ENCODE data around the gene FBXW7.

The FBXW7 gene

GRCh38 chr4:152456609-152457008, 79.3 kb downstream of the FBXW7 start:
- ChIA-PET POLR2A (no interaction called here), CTCF (interaction anchor here (1.3 to 1.4 kb wide), 2 partner anchors 25 to 45 kb away, joined by 3 to 4 read pairs; no protein-coding TSS in a partner anchor)
- H3K4me1 ChIP-seq (ENCODE audit: control insufficient read depth, insufficient read depth, low read length) = 0 out of 2 replicates have a peak, but pooled peaks cover 2% of the 10 kb centered on the region
- H3K4me3 ChIP-seq (ENCODE audit: low read depth, low read length) = no peak overlapping the region
- no peaks in the 10 kb centered on the region for H3K36me3 ChIP-seq (ENCODE audit: control insufficient read depth in 2 of 2, insufficient read depth in 1 of 2, low read length in 2 of 2)
- no peak overlapping the region for H3K27ac ChIP-seq (ENCODE audit: extremely low read depth, low read depth, low read length)
- TF ChIP-seq ZNF2 (tag by site-specific recombination; IDR thresholded peaks at IDR 0.05) = no peak
- H3K9me3 ChIP-seq (ENCODE audit: control insufficient read depth, insufficient read depth, low read depth, low read length) = no peaks in the 10 kb centered on the region

GRCh38 chr4:152455311-152455710, 80.6 kb downstream of the FBXW7 start:
- Histone ChIP-seq H3K4me1 (ENCODE audit: control insufficient read depth, insufficient read depth, low read length) (no peaks in the 10 kb centered on the region), H3K36me3 (ENCODE audit: control insufficient read depth in 2 of 2, insufficient read depth in 1 of 2, low read length in 2 of 2) (no peaks in the 10 kb centered on the region), H3K27ac (ENCODE audit: extremely low read depth, low read depth, low read length) (no peak overlapping the region), H3K9me3 (ENCODE audit: control insufficient read depth, insufficient read depth, low read depth, low read length) (no peaks in the 10 kb centered on the region), H3K4me3 (ENCODE audit: low read depth, low read length) (no peak overlapping the region)
- TF ChIP-seq ZNF398 (tag by site-specific recombination; IDR thresholded peaks at IDR 0.05) (no peak), ZNF341 (tag by site-specific recombination; IDR thresholded peaks at IDR 0.05; ENCODE audit: low read depth) (no peak), PRDM6 (tag by site-specific recombination; IDR thresholded peaks at IDR 0.05) (no peak), ZNF639 (tag by site-specific recombination; IDR thresholded peaks at IDR 0.05) (no peak), ZNF202 (tag by site-specific recombination; IDR thresholded peaks at IDR 0.05; ENCODE audit: borderline replicate concordance) (no peak), ZFP41 (tag by site-specific recombination; IDR thresholded peaks at IDR 0.05; ENCODE audit: borderline replicate concordance) (no peak), PRDM2 (tag by site-specific recombination; IDR thresholded peaks at IDR 0.05; ENCODE audit: borderline replicate concordance) (no peak), ZNF610 (tag by site-specific recombination; IDR thresholded peaks at IDR 0.05; ENCODE audit: borderline replicate concordance) (no peak), ZNF596 (tag by site-specific recombination; IDR thresholded peaks at IDR 0.05) (no peak), OSR2 (tag by site-specific recombination; IDR thresholded peaks at IDR 0.05) (no peak), ZNF169 (tag by site-specific recombination; IDR thresholded peaks at IDR 0.05) (no peak), ZNF354C (tag by site-specific recombination; IDR thresholded peaks at IDR 0.05; ENCODE audit: borderline replicate concordance, low read depth) (no peak)
- POLR2A ChIA-PET = no interaction called here
- CTCF ChIA-PET = interaction anchor here (0.6 to 1.8 kb wide), 9 partner anchors 7 to 782 kb away, joined by 3 to 11 read pairs (median 3); no protein-coding TSS in a partner anchor
